Measurements from ENCODE around the gene ZBTB38. TPM values are rescaled to one million over a fixed set of nuclear protein-coding genes. Genes with fewer than 3 reads are reported as not detected.

Gene ZBTB38
- total RNA-seq, 1 experiment from 2014 or later = 12.3 TPM

DNA sequence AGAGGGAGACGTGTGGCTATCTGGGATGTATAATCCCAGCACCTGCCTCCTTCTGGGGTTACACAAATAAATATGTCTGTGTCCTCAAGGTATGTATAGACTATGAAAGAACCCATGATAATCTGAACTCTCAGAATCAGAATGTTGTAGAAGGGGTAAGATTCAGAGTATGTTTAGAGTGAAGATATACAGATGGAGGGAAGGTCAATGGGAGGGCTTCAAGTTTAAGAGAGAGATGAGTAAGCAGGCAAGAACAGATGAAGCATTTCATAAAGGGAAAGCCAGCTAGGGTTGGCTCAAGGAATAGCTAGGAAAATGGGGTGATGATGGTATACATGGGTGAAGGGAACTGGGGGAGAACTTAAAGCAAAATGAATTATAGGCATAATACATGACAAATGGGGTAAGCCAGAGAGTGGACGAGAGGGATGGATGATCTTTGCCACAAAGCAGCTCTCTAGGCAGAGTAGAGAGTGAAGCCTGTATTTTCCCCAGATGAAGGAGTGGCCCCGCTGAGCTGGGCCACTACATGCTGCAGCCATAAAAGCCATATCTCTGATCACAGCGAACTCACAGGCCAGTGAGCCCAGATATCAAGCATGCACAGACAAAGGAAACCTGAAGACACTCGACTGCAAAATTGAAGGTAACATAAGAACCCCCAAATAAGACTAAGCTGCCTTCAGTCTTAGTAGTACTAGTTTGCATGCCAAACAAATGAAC lies 15.9 kb upstream of the ZBTB38 start:
- H3K9me3 Mint-ChIP-seq = no peaks in the 10 kb centered on the region
- no peak overlapping the region for H3K4me3 Mint-ChIP-seq
- H3K36me3 Mint-ChIP-seq = no peaks in the 10 kb centered on the region
- TF ChIP-seq FOXP1 (CRISPR knock-in tag; IDR thresholded peaks at IDR 0.05; ENCODE audit: borderline replicate concordance) = no peak
- no peak for TF ChIP-seq GABPB1 (CRISPR knock-in tag; IDR thresholded peaks at IDR 0.05)
- no peak for TF ChIP-seq CREM (CRISPR knock-in tag; IDR thresholded peaks at IDR 0.05)
- ChIA-PET POLR2A (interaction anchor here (0.5 kb wide), 1 partner anchor 89 kb away, joined by 3 read pairs; no protein-coding TSS in a partner anchor), CTCF (interaction anchor here (0.6 to 1.8 kb wide), 3 partner anchors 8 to 40 kb away, joined by 3 to 8 read pairs (median 4); no protein-coding TSS in a partner anchor)
- peaks cover 7% of the 10 kb centered on the region for H3K4me1 Mint-ChIP-seq
- no peak for ATAC-seq
- DNase-seq (ENCODE audit: low spot score) = no peak
- H3K27me3 Mint-ChIP-seq (ENCODE audit: low read depth) = peaks cover 2% of the 10 kb centered on the region
- no peak overlapping the region for H3K27ac Mint-ChIP-seq

DNA sequence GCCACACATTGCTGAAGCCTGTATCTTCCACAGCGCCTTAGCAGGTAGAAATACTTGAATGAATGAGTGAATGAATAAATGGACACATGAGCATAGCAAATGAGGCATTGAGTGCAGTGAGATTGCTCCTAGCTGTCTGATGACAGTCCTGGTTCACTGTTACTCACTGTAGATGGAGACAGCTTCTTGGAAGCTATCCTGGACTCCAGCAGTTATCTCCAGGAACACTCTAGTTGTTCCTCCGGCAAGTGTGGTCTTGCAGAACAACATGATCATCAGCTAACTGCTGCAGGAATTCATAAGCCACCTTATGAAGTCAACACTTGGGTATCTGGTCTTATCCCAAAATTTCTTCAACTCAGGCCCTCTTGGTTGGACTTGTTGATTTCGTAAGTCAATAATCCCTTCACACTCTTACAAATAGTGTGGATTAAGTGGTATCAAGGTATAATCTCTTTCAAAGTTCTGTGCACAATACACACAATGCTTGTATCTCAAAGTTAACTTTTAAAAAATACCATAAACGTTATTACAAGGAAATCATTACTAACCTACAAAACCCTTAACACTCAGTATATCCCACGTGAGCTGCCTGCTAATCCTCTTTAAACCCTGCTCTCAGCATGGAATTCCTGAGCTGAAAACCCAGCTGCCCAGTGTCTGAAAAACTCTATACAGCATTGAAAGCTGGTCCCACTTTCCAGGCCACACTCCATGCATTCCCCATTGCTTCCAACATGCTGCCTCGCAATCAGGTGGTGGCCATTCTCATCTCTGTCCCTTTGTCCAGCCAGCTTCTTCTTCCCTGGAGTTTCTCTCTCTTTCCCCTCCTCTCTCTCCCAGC lies 14.4 kb upstream of the ZBTB38 start:
- no peak overlapping the region for H3K4me3 Mint-ChIP-seq
- peaks cover 2% of the 10 kb centered on the region for H3K27me3 Mint-ChIP-seq (ENCODE audit: low read depth)
- no peaks in the 10 kb centered on the region for H3K9me3 Mint-ChIP-seq
- H3K4me1 Mint-ChIP-seq = peaks cover 2% of the 10 kb centered on the region
- ChIA-PET POLR2A (no interaction called here), CTCF (interaction anchor here (1.0 to 1.9 kb wide), 4 partner anchors 45 to 122 kb away, joined by 3 to 5 read pairs (median 4); partner anchors contain the start of gene PXYLP1)
- ATAC-seq = no peak
- TF ChIP-seq, protein P1, sequence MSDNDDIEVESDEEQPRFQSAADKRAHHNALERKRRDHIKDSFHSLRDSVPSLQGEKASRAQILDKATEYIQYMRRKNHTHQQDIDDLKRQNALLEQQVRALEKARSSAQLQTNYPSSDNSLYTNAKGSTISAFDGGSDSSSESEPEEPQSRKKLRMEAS (CRISPR knock-in tag; IDR thresholded peaks at IDR 0.05) = no peak
- TF ChIP-seq GRHL2 (CRISPR knock-in tag; IDR thresholded peaks at IDR 0.05; ENCODE audit: insufficient replicate concordance, severe bottlenecking) = no peak
- no peak for TF ChIP-seq SMAD3 (CRISPR knock-in tag; IDR thresholded peaks at IDR 0.05; ENCODE audit: borderline replicate concordance)
- no peak overlapping the region for H3K27ac Mint-ChIP-seq
- no peaks in the 10 kb centered on the region for H3K36me3 Mint-ChIP-seq
- no peak for DNase-seq (ENCODE audit: low spot score)

DNA sequence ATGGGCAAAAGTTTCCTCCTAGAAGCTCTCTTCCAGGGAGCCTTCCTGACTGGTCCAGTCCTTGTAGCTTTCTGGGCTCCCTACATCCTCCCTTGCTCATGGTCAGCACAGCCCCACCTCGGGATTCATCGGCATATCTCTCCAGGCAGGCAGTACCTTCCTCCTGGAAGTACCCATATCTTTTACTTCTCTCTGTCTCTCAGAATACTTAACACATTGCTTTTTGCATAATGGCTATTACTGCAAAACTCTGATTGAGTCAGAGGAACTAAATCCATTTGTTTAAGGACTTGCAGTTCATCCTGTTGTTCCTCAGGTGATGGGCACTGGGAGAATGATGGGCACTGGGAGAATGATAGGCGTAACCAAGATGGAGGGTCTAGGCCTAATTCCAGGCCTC lies 13.8 kb upstream of the ZBTB38 start:
- Mint-ChIP-seq H3K27me3 (ENCODE audit: low read depth) (peaks cover 2% of the 10 kb centered on the region), H3K36me3 (no peaks in the 10 kb centered on the region), H3K4me3 (no peak overlapping the region), H3K9me3 (no peaks in the 10 kb centered on the region), H3K27ac (no peak overlapping the region), H3K4me1 (no peaks in the 10 kb centered on the region)
- ChIA-PET CTCF (interaction anchor here (1.0 to 1.9 kb wide), 4 partner anchors 46 to 123 kb away, joined by 3 to 5 read pairs (median 4); partner anchors contain the start of gene PXYLP1), POLR2A (no interaction called here)
- DNase-seq (ENCODE audit: low spot score) = no peak
- ATAC-seq = no peak
- TF ChIP-seq NR1H2 (CRISPR knock-in tag; IDR thresholded peaks at IDR 0.05) (no peak), ZNF263 (CRISPR knock-in tag; IDR thresholded peaks at IDR 0.05; ENCODE audit: low read depth) (no peak), ATF1 (CRISPR knock-in tag; IDR thresholded peaks at IDR 0.05) (no peak), ZNF416 (CRISPR knock-in tag; IDR thresholded peaks at IDR 0.05) (no peak), NFYB (CRISPR knock-in tag; conservative IDR thresholded peaks at IDR 0.05; ENCODE audit: low read depth) (no peak), ETV6 (CRISPR knock-in tag; IDR thresholded peaks at IDR 0.05) (no peak), SP1 (CRISPR knock-in tag; conservative IDR thresholded peaks at IDR 0.05) (no peak), OVOL2 (CRISPR knock-in tag; IDR thresholded peaks at IDR 0.05; ENCODE audit: borderline replicate concordance) (no peak), SMAD4 (CRISPR knock-in tag; IDR thresholded peaks at IDR 0.05) (no peak)
- TF ChIP-seq, protein P2, sequence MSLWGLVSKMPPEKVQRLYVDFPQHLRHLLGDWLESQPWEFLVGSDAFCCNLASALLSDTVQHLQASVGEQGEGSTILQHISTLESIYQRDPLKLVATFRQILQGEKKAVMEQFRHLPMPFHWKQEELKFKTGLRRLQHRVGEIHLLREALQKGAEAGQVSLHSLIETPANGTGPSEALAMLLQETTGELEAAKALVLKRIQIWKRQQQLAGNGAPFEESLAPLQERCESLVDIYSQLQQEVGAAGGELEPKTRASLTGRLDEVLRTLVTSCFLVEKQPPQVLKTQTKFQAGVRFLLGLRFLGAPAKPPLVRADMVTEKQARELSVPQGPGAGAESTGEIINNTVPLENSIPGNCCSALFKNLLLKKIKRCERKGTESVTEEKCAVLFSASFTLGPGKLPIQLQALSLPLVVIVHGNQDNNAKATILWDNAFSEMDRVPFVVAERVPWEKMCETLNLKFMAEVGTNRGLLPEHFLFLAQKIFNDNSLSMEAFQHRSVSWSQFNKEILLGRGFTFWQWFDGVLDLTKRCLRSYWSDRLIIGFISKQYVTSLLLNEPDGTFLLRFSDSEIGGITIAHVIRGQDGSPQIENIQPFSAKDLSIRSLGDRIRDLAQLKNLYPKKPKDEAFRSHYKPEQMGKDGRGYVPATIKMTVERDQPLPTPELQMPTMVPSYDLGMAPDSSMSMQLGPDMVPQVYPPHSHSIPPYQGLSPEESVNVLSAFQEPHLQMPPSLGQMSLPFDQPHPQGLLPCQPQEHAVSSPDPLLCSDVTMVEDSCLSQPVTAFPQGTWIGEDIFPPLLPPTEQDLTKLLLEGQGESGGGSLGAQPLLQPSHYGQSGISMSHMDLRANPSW (CRISPR knock-in tag; conservative IDR thresholded peaks at IDR 0.05; ENCODE audit: low read depth) = no peak
- TF ChIP-seq, protein P3, sequence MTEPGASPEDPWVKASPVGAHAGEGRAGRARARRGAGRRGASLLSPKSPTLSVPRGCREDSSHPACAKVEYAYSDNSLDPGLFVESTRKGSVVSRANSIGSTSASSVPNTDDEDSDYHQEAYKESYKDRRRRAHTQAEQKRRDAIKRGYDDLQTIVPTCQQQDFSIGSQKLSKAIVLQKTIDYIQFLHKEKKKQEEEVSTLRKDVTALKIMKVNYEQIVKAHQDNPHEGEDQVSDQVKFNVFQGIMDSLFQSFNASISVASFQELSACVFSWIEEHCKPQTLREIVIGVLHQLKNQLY (CRISPR knock-in tag; IDR thresholded peaks at IDR 0.05) = no peak
